Neural cell (in vitro differentiated cells): ENCODE data around the gene TIMM22. TPM values are rescaled to one million over a fixed set of nuclear protein-coding genes. Genes with fewer than 3 reads are reported as not detected.

Experiments
- H2AFZ ChIP-seq: fragments of 200-600, 300-800 bp; sonication (generic), shearing (Covaris generic); 2 replicates; pipeline ENCODE4 v1.6.0; 2014; ENCODE audit warnings: low read depth, mild to moderate bottlenecking, antibody characterized with exemption, low read length, moderate library complexity
- H3F3A ChIP-seq: fragments of 200-600 bp; shearing (Covaris generic); 2 replicates; pipeline ENCODE4 v1.6.1; 2016; ENCODE audit warnings: mild to moderate bottlenecking, moderate library complexity, mixed read lengths, antibody characterized with exemption, low read length; ENCODE audit not compliant: insufficient read depth, poor library complexity, severe bottlenecking
- H3K27ac ChIP-seq: fragments of 200-600, 300-800 bp; sonication (generic), shearing (Covaris generic); 2 replicates; pipeline ENCODE4 v1.5.1; 2014; ENCODE audit warnings: mild to moderate bottlenecking, low read length, moderate library complexity
- H3K27me3 ChIP-seq: fragments of 300-800, 200-600 bp; sonication (generic), shearing (Covaris generic); 2 replicates; pipeline ENCODE4 v1.6.0; 2014; ENCODE audit warnings: mild to moderate bottlenecking, low read depth, low read length, moderate library complexity; ENCODE audit not compliant: insufficient read depth
- H3K36me3 ChIP-seq: fragments of 300-800, 200-600 bp; sonication (generic), shearing (Covaris generic); 2 replicates; pipeline ENCODE4 v1.5.1; 2014; ENCODE audit warnings: mild to moderate bottlenecking, antibody characterized with exemption, low read length, moderate library complexity; ENCODE audit not compliant: insufficient read depth
- H3K4me2 ChIP-seq: fragments of 300-800, 200-600 bp; sonication (generic), shearing (Covaris generic); 2 replicates; pipeline ENCODE4 v1.6.0; 2014; ENCODE audit warnings: mild to moderate bottlenecking, low read length
- H3K4me3 ChIP-seq: fragments of 300-800, 200-600 bp; sonication (generic), shearing (Covaris generic); 2 replicates; pipeline ENCODE4 v1.5.1; 2014; ENCODE audit warnings: mild to moderate bottlenecking, low read length, moderate library complexity
- H3K79me2 ChIP-seq: fragments of 200-600 bp; shearing (Covaris generic); replicated peaks from 2 replicates; pipeline ENCODE4 v1.6.0; 2014; ENCODE audit warnings: mild to moderate bottlenecking, low read length, moderate library complexity; ENCODE audit not compliant: insufficient read depth
- H3K9ac ChIP-seq: fragments of 300-800, 200-600 bp; sonication (generic), shearing (Covaris generic); 2 replicates; pipeline ENCODE4 v1.6.1; 2016; ENCODE audit warnings: mild to moderate bottlenecking, low read length, mixed read lengths
- H3K9me2 ChIP-seq: fragments of 200-600 bp; shearing (Covaris generic); 2 replicates; pipeline ENCODE4 v1.6.1; 2016; ENCODE audit warnings: mild to moderate bottlenecking, low read length, mixed read lengths; ENCODE audit not compliant: insufficient read depth
- H3K9me3 ChIP-seq: fragments of 200-600, 300-800 bp; sonication (generic), shearing (Covaris generic); 2 replicates; pipeline ENCODE4 v1.6.1; 2016; ENCODE audit warnings: mild to moderate bottlenecking, mixed run types, low read length, moderate library complexity, mixed read lengths
- H4K20me1 ChIP-seq: fragments of 200-600 bp; shearing (Covaris generic); 2 replicates; pipeline ENCODE4 v1.6.1; 2016; ENCODE audit warnings: mild to moderate bottlenecking, mixed run types; ENCODE audit not compliant: insufficient read depth
- CTCF ChIP-seq: fragments of 450-650 bp; IDR thresholded peaks from 2 replicates; pipeline ENCODE4 v1.5.1; 2014; ENCODE audit warnings: antibody characterized with exemption, mild to moderate bottlenecking, moderate library complexity; ENCODE audit not compliant: poor library complexity, severe bottlenecking
- EP300 ChIP-seq: fragments of 450-650 bp; conservative IDR thresholded peaks from 2 replicates; pipeline ENCODE4 v1.6.1; 2014; ENCODE audit warnings: antibody characterized with exemption, mild to moderate bottlenecking, moderate library complexity; ENCODE audit not compliant: poor library complexity, severe bottlenecking
- EZH2 ChIP-seq: fragments of 200-600, 300-800 bp; shearing (Covaris generic), sonication (generic); IDR thresholded peaks from 2 replicates; pipeline ENCODE4 v1.6.1; 2014; ENCODE audit warnings: antibody characterized with exemption, low read length, borderline replicate concordance, mild to moderate bottlenecking; ENCODE audit not compliant: insufficient read depth, poor library complexity, severe bottlenecking
- MXI1 ChIP-seq: fragments of 450-650 bp; conservative IDR thresholded peaks from 2 replicates; pipeline ENCODE4 v1.6.1; 2014; ENCODE audit warnings: antibody characterized with exemption, mild to moderate bottlenecking; ENCODE audit not compliant: poor library complexity, severe bottlenecking
- POLR2AphosphoS5 ChIP-seq: IDR thresholded peaks from 2 replicates; pipeline ENCODE4 v1.6.1; 2012
- RAD21 ChIP-seq: fragments of 450-650 bp; conservative IDR thresholded peaks from 2 replicates; pipeline ENCODE4 v1.6.1; 2014; ENCODE audit warnings: antibody characterized with exemption, mild to moderate bottlenecking, moderate library complexity
- REST ChIP-seq: IDR thresholded peaks from 2 replicates; pipeline ENCODE4 v1.6.1; 2012; ENCODE audit warnings: borderline replicate concordance
- SMC3 ChIP-seq: fragments of 450-650 bp; conservative IDR thresholded peaks from 2 replicates; pipeline ENCODE4 v1.6.1; 2014; ENCODE audit warnings: antibody characterized with exemption, mild to moderate bottlenecking, moderate library complexity; ENCODE audit not compliant: poor library complexity
- TAF1 ChIP-seq: IDR thresholded peaks from 2 replicates; pipeline ENCODE4 v1.6.1; 2012; ENCODE audit warnings: low read depth
- polyA plus RNA-seq: library from polyadenylated mRNA; depleted of rRNA; stranded (reverse); fragments of >200 nt; gene quantifications from 2 replicates; pipeline ENCODE4 v1.2.3, GENCODE V29; 2014

Gene TIMM22
- polyA plus RNA-seq, 1 donor from 2014 or later = 16.7 TPM

GRCh38 chr17:1006054-1006453 lies 9.1 kb downstream of the TIMM22 start:
- H3F3A ChIP-seq = no peaks in the 10 kb centered on the region
- no peak overlapping the region for H3K4me2 ChIP-seq
- H2AFZ ChIP-seq = no peak overlapping the region
- no peaks in the 10 kb centered on the region for H3K9me2 ChIP-seq
- H3K27ac ChIP-seq = no peak overlapping the region
- H3K79me2 ChIP-seq = no peaks in the 10 kb centered on the region
- no peaks in the 10 kb centered on the region for H3K9me3 ChIP-seq
- no peaks in the 10 kb centered on the region for H3K36me3 ChIP-seq
- no peaks in the 10 kb centered on the region for H3K27me3 ChIP-seq
- no peak overlapping the region for H3K9ac ChIP-seq
- no peak overlapping the region for H3K4me3 ChIP-seq
- TF ChIP-seq MXI1 (no peak), POLR2AphosphoS5 (no peak), EP300 (no peak), EZH2 (no peak), REST (no peak), CTCF (no peak), TAF1 (no peak), SMC3 (no peak), RAD21 (no peak)
- no peaks in the 10 kb centered on the region for H4K20me1 ChIP-seq

- Histone ChIP-seq H3K27me3 (no peaks in the 10 kb centered on the region), H4K20me1 (no peaks in the 10 kb centered on the region), H3K36me3 (no peaks in the 10 kb centered on the region), H3F3A (no peaks in the 10 kb centered on the region), H3K9me2 (no peaks in the 10 kb centered on the region), H3K4me2 (no peak overlapping the region), H3K79me2 (no peaks in the 10 kb centered on the region), H3K27ac (no peak overlapping the region), H3K9ac (no peak overlapping the region), H3K9me3 (no peaks in the 10 kb centered on the region), H3K4me3 (no peak overlapping the region), H2AFZ (no peak overlapping the region)
- TF ChIP-seq POLR2AphosphoS5 (no peak), EZH2 (no peak), REST (no peak), CTCF (no peak), MXI1 (no peak), SMC3 (no peak)
These were observed 10.5 kb downstream of the TIMM22 start for GRCh38 chr17:1007310-1008007.
